IPS-20b (cell line): ENCODE data around the gene PCIF1.

ENCODE experiments used
- H3K27ac ChIP-seq: one replicate; pipeline ENCODE4 v1.5.1; 2013; ENCODE audit warnings: low read length
- H3K27me3 ChIP-seq: 2 replicates; pipeline ENCODE4 v1.6.1; 2013; ENCODE audit warnings: mild to moderate bottlenecking, low read length, inconsistent platforms; ENCODE audit not compliant: insufficient read depth
- H3K36me3 ChIP-seq: 2 replicates; pipeline ENCODE4 v1.6.1; 2013; ENCODE audit warnings: low read depth, mild to moderate bottlenecking, inconsistent platforms, low read length, moderate library complexity; ENCODE audit not compliant: insufficient read depth
- H3K4me1 ChIP-seq: 2 replicates; pipeline ENCODE4 v1.6.1; 2013; ENCODE audit warnings: mild to moderate bottlenecking, control low read depth, inconsistent platforms, low read length, moderate library complexity; ENCODE audit not compliant: insufficient read depth
- H3K4me3 ChIP-seq: 2 replicates; pipeline ENCODE4 v1.5.1; 2013; ENCODE audit warnings: mild to moderate bottlenecking, low read length, inconsistent platforms
- H3K9ac ChIP-seq: 2 replicates; pipeline ENCODE4 v1.6.1; 2013; ENCODE audit warnings: low read depth, mild to moderate bottlenecking, inconsistent platforms, low read length, moderate library complexity
- H3K9me3 ChIP-seq: 2 replicates; pipeline ENCODE4 v1.6.1; 2013; ENCODE audit warnings: mild to moderate bottlenecking, low read depth, low read length, inconsistent platforms; ENCODE audit not compliant: insufficient read depth

PCIF1 gene

DNA sequence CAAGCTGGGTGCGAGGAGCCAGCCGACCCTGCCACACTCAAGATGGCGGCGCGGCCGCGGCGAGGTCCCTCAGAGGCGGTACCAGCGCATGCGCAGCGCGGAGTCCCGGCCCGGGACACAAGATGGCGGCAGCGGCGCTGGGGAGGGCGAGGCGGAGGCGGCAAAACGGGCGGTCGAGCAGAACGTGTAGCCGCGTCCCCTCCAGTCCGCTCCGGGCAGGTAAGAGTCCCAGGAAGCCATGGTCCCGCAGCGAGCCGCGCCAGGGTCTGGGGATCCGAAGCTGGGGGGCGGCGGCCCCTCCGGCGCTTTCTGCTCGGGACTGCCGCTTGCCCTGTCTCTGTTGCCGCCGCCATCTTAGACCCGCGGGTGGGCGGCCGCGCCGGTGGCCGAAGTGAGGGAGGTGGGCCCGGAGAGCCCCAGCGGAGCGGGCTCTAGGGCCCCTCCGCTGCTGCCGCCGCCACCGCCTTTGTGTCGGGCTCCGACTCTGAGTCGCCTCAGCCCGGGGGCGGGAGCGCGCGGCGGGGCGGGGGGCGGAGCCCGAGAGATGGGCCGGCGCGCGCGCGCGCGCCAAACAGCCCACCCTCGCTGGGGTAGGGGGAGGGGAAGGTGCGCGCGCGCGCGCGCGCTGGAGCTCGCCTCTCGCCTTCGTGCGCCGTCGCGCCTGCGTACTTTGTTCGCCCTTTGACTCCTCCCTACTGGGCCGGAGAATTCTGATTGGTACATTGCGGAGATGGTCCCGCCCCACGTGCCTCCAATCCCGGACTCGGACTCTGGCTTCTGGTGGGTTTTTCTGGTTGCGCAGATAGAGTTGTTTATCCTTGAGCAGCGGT lies at the start of gene PCIF1:
PCIF1 (plus strand) TSS at position 98 of the 830 bp plus-strand sequence. CDS start 4,317 bp downstream, outside the sequence.
- no peaks in the 10 kb centered on the region for H3K27me3 ChIP-seq
- peaks cover 26% of the 10 kb centered on the region for H3K36me3 ChIP-seq
- peak within 1 kb of the TSS; percentile 95 for H3K4me3 ChIP-seq
- H3K4me1 ChIP-seq: peaks cover 15% of the 10 kb centered on the region; the same call in 1 of the 2 replicates
- peak within 1 kb of the TSS; percentile 99 for H3K27ac ChIP-seq
- H3K9ac ChIP-seq: peak within 1 kb of the TSS; percentile 99
- no peaks in the 10 kb centered on the region for H3K9me3 ChIP-seq

DNA sequence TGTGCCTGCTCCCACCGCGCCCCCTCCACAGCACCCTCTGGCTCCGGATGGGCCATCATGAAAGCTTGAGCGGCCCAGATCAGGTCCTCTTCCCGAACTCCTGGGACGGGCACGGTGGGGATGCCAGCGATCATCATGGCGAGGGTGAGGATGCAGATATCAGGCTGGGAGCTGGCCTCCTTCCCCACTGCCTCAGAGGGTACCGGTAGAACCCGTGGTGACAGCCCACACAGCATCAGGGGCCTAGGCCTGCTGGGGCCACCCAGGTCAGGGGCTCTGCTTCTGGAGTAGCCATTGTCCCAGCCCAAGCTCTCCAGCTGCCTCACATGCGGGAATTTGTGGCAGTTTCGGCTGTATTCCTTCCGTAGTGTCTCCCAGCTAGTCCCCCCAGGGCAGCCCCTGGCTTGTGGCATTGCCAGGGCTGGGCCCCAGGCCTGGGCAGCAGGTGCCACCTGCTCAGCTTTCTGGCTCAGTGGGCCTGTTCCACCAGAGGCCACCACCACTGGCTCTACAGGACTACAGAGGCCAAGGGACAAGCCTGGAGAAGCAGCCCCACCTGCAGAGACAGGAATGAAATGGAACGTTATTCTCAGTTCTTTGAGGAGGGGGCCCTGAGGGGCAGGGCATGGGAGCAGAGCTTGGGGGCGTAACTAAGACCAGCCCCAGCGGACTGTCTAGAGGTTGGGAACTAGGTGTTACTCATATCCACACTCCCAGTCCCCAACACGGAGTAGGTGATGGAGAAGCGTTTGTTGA lies 47.7 kb upstream of the PCIF1 start:
- H3K9me3 ChIP-seq: no peaks in the 10 kb centered on the region
- peaks cover 43% of the 10 kb centered on the region for H3K36me3 ChIP-seq
- no peaks in the 10 kb centered on the region for H3K4me1 ChIP-seq
- H3K27me3 ChIP-seq: no peaks in the 10 kb centered on the region
- no peak overlapping the region for H3K9ac ChIP-seq
- no peak overlapping the region for H3K4me3 ChIP-seq
- H3K27ac ChIP-seq: no peak overlapping the region

DNA sequence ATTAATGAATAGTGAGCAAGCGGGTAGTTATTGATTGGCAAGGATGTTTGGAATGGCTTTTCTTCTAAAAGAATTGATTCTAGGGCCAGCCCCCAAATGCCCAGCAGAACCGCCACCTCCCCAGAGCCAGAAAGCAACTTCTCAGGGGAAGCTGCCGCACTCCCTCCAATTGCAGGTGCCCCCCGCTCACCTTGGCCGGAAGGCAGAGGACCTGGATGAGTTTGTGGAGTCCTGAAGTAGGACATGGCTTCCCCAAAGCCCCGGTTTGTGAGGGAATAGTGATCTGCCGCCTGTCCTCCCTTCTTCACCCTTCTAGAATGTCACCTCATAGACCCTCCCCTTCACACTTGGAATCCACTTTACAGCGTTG lies 47.2 kb upstream of the PCIF1 start, which contains the start of gene SPATA25:
SPATA25 (minus strand) TSS at position 277 of the 370 bp plus-strand sequence; CDS start at position 245, 32 bp downstream.
- Histone ChIP-seq H3K9me3 (no peaks in the 10 kb centered on the region), H3K36me3 (peaks cover 41% of the 10 kb centered on the region), H3K4me3 (no peak within 1 kb of the TSS), H3K27me3 (no peaks in the 10 kb centered on the region), H3K9ac (no peak within 1 kb of the TSS), H3K27ac (no peak within 1 kb of the TSS), H3K4me1 (no peaks in the 10 kb centered on the region)

DNA sequence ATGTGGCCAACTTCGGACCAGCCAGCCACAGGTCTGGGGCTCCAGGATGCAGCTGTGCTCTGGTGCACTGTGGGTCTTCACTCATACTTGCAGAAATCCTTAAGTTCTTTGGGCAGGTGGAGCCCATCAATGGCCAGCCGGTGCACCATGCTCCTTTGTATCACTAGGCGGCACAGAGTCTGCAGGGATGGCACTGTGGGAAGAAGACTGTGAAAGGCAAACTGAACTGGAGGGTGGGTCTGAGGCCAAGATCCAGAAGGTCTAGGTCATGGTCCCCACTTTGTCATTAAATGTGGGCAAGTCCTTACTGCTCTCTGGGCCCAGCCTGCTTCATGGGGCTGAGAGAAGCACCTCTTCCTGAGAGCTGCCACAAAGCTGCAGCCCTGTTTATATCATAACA lies 45.8 kb upstream of the PCIF1 start:
- Histone ChIP-seq H3K4me1 (no peaks in the 10 kb centered on the region), H3K36me3 (peaks cover 36% of the 10 kb centered on the region), H3K9ac (no peak overlapping the region), H3K27me3 (no peaks in the 10 kb centered on the region), H3K4me3 (no peak overlapping the region), H3K9me3 (no peaks in the 10 kb centered on the region), H3K27ac (no peak overlapping the region)

DNA sequence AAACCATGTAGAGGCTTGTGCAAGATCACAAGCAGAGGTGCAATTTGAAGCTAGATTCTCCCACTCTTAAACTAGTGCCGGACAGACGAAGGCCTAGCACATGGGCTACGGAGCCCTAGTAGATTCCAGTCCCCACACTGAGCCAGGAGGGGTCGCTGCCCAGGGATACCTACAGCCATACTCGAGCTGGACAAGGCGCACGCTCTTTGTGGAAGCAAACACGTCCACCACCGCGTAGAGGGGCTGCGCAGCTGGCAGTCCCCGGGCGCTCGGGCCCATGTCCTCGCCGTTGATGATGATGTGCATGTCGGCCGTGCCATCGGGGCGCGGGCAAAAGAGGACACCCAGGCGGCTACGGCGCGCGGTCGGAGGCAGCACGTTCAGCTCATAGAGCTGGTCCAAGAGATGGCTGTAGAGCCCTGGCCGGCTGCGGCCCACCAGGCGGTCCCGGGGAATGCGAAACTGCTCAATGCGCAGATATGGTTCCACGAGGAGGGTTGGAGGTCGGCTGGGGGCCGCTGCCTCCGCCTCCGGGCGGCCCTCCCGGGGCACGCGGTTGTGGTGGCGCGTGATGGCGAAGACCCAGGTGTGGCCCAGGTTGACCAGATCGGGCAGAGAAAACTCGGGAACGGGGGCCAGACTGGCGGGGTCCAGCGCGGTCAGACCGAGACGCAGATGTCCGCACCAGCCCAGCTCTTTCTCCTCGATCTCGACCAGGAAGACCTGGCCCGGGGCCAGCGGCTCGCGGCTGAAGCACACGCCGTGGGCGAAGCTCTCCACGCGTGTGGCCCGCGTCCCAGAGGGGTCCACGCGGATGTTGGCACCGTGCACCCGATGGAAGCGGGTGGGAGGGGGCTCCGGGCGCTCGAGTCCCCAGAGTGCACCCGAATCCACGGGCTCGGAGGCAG lies 44.2 kb upstream of the PCIF1 start:
- no peaks in the 10 kb centered on the region for H3K9me3 ChIP-seq
- peaks cover 38% of the 10 kb centered on the region for H3K36me3 ChIP-seq
- no peaks in the 10 kb centered on the region for H3K4me1 ChIP-seq
- H3K4me3 ChIP-seq: peak overlapping the region; percentile 81
- H3K27me3 ChIP-seq: no peaks in the 10 kb centered on the region
- no peak overlapping the region for H3K27ac ChIP-seq
- H3K9ac ChIP-seq: peak overlapping the region; percentile 88; the same call in 1 of the 2 replicates

DNA sequence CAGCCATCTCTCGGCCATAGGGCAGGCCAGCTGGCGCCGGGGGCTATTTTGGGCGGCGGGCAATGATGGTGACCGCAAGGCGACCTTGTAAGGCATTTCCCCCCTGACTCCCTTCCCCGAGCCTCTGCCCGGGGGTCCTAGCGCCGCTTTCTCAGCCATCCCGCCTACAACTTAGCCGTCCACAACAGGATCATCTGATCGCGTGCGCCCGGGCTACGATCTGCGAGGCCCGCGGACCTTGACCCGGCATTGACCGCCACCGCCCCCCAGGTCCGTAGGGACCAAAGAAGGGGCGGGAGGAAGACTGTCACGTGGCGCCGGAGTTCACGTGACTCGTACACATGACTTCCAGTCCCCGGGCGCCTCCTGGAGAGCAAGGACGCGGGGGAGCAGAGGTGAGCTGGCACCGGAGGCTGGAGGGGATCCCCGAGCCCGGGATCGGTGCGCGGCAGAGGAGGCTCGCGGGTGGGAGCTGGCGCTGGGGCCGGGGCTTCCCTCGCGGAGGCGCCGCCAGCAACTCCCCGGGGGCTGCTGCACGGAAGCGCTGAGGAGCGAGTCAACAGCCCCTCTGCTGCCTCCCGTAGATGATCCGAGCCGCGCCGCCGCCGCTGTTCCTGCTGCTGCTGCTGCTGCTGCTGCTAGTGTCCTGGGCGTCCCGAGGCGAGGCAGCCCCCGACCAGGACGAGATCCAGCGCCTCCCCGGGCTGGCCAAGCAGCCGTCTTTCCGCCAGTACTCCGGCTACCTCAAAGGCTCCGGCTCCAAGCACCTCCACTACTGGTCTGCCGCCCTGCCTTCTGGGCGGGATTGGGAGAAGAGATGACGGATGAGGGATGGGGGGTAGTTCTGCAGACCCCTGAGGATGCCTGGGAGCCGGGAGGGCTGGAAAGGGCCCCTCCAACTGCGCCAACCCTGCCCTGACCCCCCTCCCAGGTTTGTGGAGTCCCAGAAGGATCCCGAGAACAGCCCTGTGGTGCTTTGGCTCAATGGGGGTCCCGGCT lies 43.2 kb upstream of the PCIF1 start, which contains the start of the genes CTSA and NEURL2:
CTSA (plus strand) TSS at position 351 of the 999 bp plus-strand sequence; CDS start at position 585, 234 bp downstream.
NEURL2 (minus strand) TSS at position 224 of the 999 bp plus-strand sequence; CDS start at position 7, 217 bp downstream.
- peak within 1 kb of the TSS; percentile 81 for H3K4me3 ChIP-seq
- H3K36me3 ChIP-seq: peaks cover 37% of the 10 kb centered on the region
- H3K9ac ChIP-seq: peak within 1 kb of the TSS; percentile 88
- H3K4me1 ChIP-seq: no peaks in the 10 kb centered on the region
- H3K9me3 ChIP-seq: no peaks in the 10 kb centered on the region
- no peaks in the 10 kb centered on the region for H3K27me3 ChIP-seq
- peak within 1 kb of the TSS; percentile 43 for H3K27ac ChIP-seq

DNA sequence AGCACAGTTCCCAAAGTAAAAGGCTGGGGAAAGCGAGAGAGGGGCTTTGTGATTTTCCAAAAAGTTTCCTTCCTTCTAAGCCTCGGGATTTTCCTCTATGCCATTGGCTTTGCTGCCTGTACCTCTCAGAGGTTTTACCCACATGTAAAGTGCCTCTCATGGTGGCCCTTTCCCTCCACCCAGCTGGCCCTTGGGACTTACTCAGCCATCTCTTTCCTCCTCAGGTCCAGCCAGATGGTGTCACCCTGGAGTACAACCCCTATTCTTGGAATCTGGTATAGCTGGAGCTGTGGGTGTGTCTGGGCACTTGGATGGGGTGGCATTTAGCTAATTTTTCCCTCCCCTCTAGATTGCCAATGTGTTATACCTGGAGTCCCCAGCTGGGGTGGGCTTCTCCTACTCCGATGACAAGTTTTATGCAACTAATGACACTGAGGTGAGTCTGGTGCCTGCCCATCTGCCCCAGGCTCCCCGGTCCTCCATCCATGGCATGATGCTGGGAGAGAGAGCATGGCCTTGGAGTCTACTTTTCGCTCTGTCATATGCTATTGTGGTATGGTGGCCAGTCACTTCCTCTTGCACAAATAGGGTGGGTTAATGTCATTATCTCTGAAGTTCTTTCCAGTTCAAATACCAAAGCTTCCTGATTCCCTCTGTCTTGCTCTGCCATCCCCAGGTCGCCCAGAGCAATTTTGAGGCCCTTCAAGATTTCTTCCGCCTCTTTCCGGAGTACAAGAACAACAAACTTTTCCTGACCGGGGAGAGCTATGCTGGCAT lies 42.2 kb upstream of the PCIF1 start:
- no peaks in the 10 kb centered on the region for H3K9me3 ChIP-seq
- peaks cover 43% of the 10 kb centered on the region for H3K36me3 ChIP-seq
- H3K27me3 ChIP-seq: no peaks in the 10 kb centered on the region
- H3K4me1 ChIP-seq: no peaks in the 10 kb centered on the region
- H3K4me3 ChIP-seq: peak overlapping the region; percentile 81
- H3K27ac ChIP-seq: no peak overlapping the region
- peak overlapping the region; percentile 88; the same call in 1 of the 2 replicates for H3K9ac ChIP-seq

DNA sequence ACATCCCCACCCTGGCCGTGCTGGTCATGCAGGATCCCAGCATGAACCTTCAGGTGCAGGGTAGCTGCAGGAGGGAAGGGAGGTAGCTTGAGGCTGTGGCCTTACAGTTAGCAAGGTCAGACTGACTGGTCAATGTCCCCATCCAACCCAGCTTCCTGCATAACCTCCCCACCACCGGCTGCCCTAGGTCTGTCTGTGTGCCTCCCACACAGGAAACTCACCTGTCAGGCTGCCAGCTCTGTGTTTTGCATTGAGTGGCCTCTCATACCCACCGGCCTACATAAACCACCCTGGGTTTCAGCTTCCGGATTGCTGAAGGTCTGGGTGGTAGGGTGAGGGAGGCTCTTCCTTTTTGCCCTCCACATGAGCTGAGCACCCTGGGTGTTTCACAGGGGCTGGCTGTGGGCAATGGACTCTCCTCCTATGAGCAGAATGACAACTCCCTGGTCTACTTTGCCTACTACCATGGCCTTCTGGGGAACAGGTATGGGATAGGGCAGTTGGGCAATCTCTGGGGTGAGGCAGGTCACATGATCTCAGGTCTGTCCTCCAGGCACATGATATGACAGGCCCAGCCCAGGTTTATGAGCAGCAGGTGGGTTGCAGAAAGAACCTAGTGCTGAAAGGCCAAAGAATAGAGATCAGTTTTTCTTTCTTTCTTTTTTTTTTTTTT lies 41.5 kb upstream of the PCIF1 start:
- Histone ChIP-seq H3K27me3 (no peaks in the 10 kb centered on the region), H3K9ac (no peak overlapping the region), H3K36me3 (peaks cover 45% of the 10 kb centered on the region), H3K4me3 (no peak overlapping the region), H3K4me1 (no peaks in the 10 kb centered on the region), H3K9me3 (no peaks in the 10 kb centered on the region), H3K27ac (no peak overlapping the region)

DNA sequence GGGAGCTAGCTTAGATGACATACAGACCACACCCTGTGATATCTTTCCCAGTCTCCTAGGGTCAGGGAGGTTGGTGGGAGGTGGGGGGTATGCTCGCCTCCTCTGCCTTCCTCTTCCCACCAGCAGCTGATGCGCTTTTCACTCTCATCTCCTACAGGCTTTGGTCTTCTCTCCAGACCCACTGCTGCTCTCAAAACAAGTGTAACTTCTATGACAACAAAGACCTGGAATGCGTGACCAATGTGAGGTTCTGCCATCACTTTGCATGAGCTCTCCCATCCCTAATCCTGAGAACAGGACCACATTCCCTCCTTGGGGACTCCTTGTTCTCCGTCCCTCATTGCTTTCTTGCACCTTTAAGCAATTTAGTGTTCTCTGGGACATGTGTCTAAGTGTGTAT lies 40.7 kb upstream of the PCIF1 start:
- Histone ChIP-seq H3K9ac (no peak overlapping the region), H3K9me3 (no peaks in the 10 kb centered on the region), H3K4me1 (no peaks in the 10 kb centered on the region), H3K27ac (no peak overlapping the region), H3K4me3 (no peak overlapping the region), H3K27me3 (no peaks in the 10 kb centered on the region), H3K36me3 (peaks cover 48% of the 10 kb centered on the region)
